HepG2 (cell line): ENCODE measurements around the gene UBTF. TPM values are rescaled to one million over a fixed set of nuclear protein-coding genes. Genes with fewer than 3 reads are reported as not detected.
A peak's percentile ranks its signal among the peaks of the same experiment; 100 is the strongest.

Experiments
- ARID4A ChIP-seq: sonication (generic); formaldehyde crosslinking; IDR thresholded peaks from 2 replicates; pipeline ENCODE4 v1.5.0; 2020; ENCODE audit warnings: mild to moderate bottlenecking, missing genetic modification reagents, borderline replicate concordance
- ARID5B ChIP-seq: IDR thresholded peaks from 2 replicates; pipeline ENCODE4 v1.4.0; 2020; ENCODE audit warnings: mild to moderate bottlenecking, missing genetic modification reagents
- ARNT2 ChIP-seq: sonication (generic); formaldehyde crosslinking; IDR thresholded peaks from 2 replicates; pipeline ENCODE4 v1.8.0; 2022; ENCODE audit warnings: mild to moderate bottlenecking, low read depth, missing genetic modification reagents, moderate library complexity
- CREB1 ChIP-seq, 2 experiments: fragments of 450-650 bp in 1 of 2; IDR thresholded peaks; 2 replicates each; pipeline ENCODE4 v1.6.1; 2016 to 2017; ENCODE audit warnings: control low read depth in 1 of 2, mild to moderate bottlenecking in 1 of 2, missing compliant biosample characterization in 1 of 2, missing genetic modification characterization in 1 of 2
- POLR2A ChIP-seq, 2 experiments: IDR thresholded peaks; 2 replicates each; pipeline ENCODE4 v1.6.1; 2011; ENCODE audit warnings: low read depth in 2 of 2, low read length in 2 of 2, mild to moderate bottlenecking in 1 of 2, moderate library complexity in 1 of 2; ENCODE audit not compliant: insufficient read depth in 1 of 2
- RBFOX2 ChIP-seq: fragments of 200-400 bp; formaldehyde crosslinking; IDR thresholded peaks from 2 replicates; pipeline ENCODE4 v1.6.1; 2017; ENCODE audit warnings: low read depth, mild to moderate bottlenecking, low read length
- SKIL ChIP-seq: sonication (generic); formaldehyde crosslinking; IDR thresholded peaks from 2 replicates; pipeline ENCODE4 v1.8.0; 2022; ENCODE audit warnings: missing genetic modification reagents, mild to moderate bottlenecking, moderate library complexity, borderline replicate concordance
- TSC22D2 ChIP-seq: sonication (generic); formaldehyde crosslinking; IDR thresholded peaks from 2 replicates; pipeline ENCODE4 v1.5.1; 2020; ENCODE audit warnings: missing genetic modification reagents, mild to moderate bottlenecking, borderline replicate concordance
- polyA plus RNA-seq, 8 experiments: library from polyadenylated mRNA; depleted of rRNA in 3 of 8; stranded (reverse) in 7 of 8; unstranded in 1 of 8; fragments of >200 nt; fragmentation: Illumina TruSeq in 4 of 8; extraction: Trizol in 4 of 8; gene quantifications; 2 replicates each; pipeline versions ENCODE4 v1.2.1 to v1.2.3, GENCODE V29; 2011 to 2016; ENCODE audit warnings: low read depth in 4 of 8, missing spikeins in 1 of 8, mixed read lengths in 1 of 8; ENCODE audit not compliant: insufficient read depth in 1 of 8
- total RNA-seq, 5 experiments: library from RNA; depleted of rRNA; stranded (reverse); fragments of >200 nt; fragmentation: Illumina TruSeq; extraction: Trizol; gene quantifications; 2 replicates each; pipeline ENCODE4 v1.2.3, GENCODE V29; 2016; ENCODE audit warnings: low read depth in 1 of 5

UBTF gene
- total and polyA plus RNA-seq, 2 of the 13 experiments (the other 11 are each of a cell fraction or from before 2014, with no cell fraction given): 15.2 to 60.9 TPM

GRCh38 chr17:44219616-44220212, at the start of gene UBTF (continued):
- 0 out of 2 replicates have a peak, but pooled peaks have one; percentile 4 for TF ChIP-seq ARID5B (CRISPR knock-in tag)
- TF ChIP-seq ARNT2 (CRISPR knock-in tag): peak; percentile 48; the same call in 1 of the 2 replicates
- no peak for TF ChIP-seq CREB1 (IDR thresholded peaks at IDR 0.05)
- no peak for TF ChIP-seq CREB1 (CRISPR knock-in tag; IDR thresholded peaks at IDR 0.05)
- TF ChIP-seq SKIL (CRISPR knock-in tag): no peak
- peak; percentile 33; the same call in 1 of the 2 replicates for TF ChIP-seq RBFOX2
- TF ChIP-seq ARID4A (CRISPR knock-in tag): peak; percentile 2; the same call in 1 of the 2 replicates
- TF ChIP-seq TSC22D2 (CRISPR knock-in tag): no peak
- TF ChIP-seq POLR2A (IDR thresholded peaks at IDR 0.05; ENCODE audit: insufficient read depth in 1 of 2, low read depth in 2 of 2, low read length in 2 of 2): peak in 1 of 2 experiments; percentile 41; a peak in 2 of 4 replicates
